ENCODE results near the gene ENGASE. TPM values are rescaled to one million over a fixed set of nuclear protein-coding genes. Genes with fewer than 3 reads are reported as not detected.

ENGASE gene
- total and polyA plus RNA-seq, 2 donors (not counting 1 experiment from before 2014, with no cell fraction given) = 92.1 to 122 TPM

- ATAC-seq (ENCODE audit: low read depth) = no peak
- Histone ChIP-seq H4K20me1 (ENCODE audit: control insufficient read depth, insufficient read depth, low read length, poor library complexity, severe bottlenecking) (no peaks in the 10 kb centered on the region), H3K4me1 (ENCODE audit: control insufficient read depth in 2 of 2, insufficient read depth in 2 of 2, low read length in 2 of 2) (peaks cover 0 to 5% of the 10 kb centered on the region in 2 donors), H3K36me3 (replicated peaks in 1 of 2; ENCODE audit: control extremely low read depth in 1 of 2, control insufficient read depth in 1 of 2, extremely low read depth in 1 of 2, insufficient read depth in 2 of 2, low read length in 1 of 2) (no peaks in the 10 kb centered on the region), H3K27me3 (replicated peaks in 1 of 4; ENCODE audit: control extremely low read depth in 1 of 4, control insufficient read depth in 3 of 4, insufficient read depth in 4 of 4, low read length in 3 of 4) (peaks cover 0 to 32% (median 7%) of the 10 kb centered on the region in 4 experiments), H3K4me2 (replicated peaks; ENCODE audit: low read depth, low read length, poor library complexity, severe bottlenecking) (no peak overlapping the region), H3K9me3 (ENCODE audit: control extremely low read depth in 1 of 3, control insufficient read depth in 2 of 3, insufficient read depth in 1 of 3, low read length in 2 of 3) (peaks cover 0 to 3% (median 0%) of the 10 kb centered on the region in 3 donors), H3K79me2 (ENCODE audit: control insufficient read depth, insufficient read depth, low read length) (no peaks in the 10 kb centered on the region), H3K9ac (ENCODE audit: low read length) (no peak overlapping the region), H2AFZ (ENCODE audit: insufficient read depth, low read depth, low read length, poor library complexity, severe bottlenecking) (no peak overlapping the region), H3K4me3 (ENCODE audit: control extremely low read depth in 1 of 5, extremely low read depth in 1 of 5, insufficient read depth in 1 of 5, low read depth in 2 of 5, low read length in 4 of 5) (no peak overlapping the region), H3K27ac (ENCODE audit: low read length in 2 of 2) (no peak overlapping the region)
- CTCF ChIA-PET = interaction anchor here (2.1 kb wide), 1 partner anchor 291 kb away, joined by 6 read pairs; no protein-coding TSS in a partner anchor
- no peak for DNase-seq
- no peak overlapping the region for H3K27ac Mint-ChIP-seq
- no peak for TF ChIP-seq CTCF (IDR thresholded peaks at IDR 0.05)
- no peak for TF ChIP-seq EZH2 (IDR thresholded peaks at IDR 0.05; ENCODE audit: borderline replicate concordance, insufficient read depth, low read depth, low read length, poor library complexity, severe bottlenecking)
- intact Hi-C loops (cut with micrococcal nuclease) = no loop called here
- no peaks in the 10 kb centered on the region for H3K9me3 Mint-ChIP-seq (ENCODE audit: insufficient read depth)
- WGBS (ENCODE audit: insufficient coverage) = 82% methylated on average over 8 of the region's 13 CpGs
- POLR2A ChIA-PET = no interaction called here
- H3K4me3 Mint-ChIP-seq = no peak overlapping the region
- H3K27me3 Mint-ChIP-seq = peaks cover 27% of the 10 kb centered on the region
- H3K4me1 Mint-ChIP-seq = peaks cover 4% of the 10 kb centered on the region
These were observed 26.6 kb downstream of the ENGASE start for GRCh38 chr17:79101111-79101673.

GRCh38 chr17:79102214-79102613, 27.6 kb downstream of the ENGASE start:
- Mint-ChIP-seq H3K27ac (no peak overlapping the region), H3K4me1 (peaks cover 4% of the 10 kb centered on the region), H3K27me3 (peaks cover 23% of the 10 kb centered on the region), H3K9me3 (ENCODE audit: insufficient read depth) (no peaks in the 10 kb centered on the region), H3K4me3 (no peak overlapping the region)
- intact Hi-C loops (cut with micrococcal nuclease) = no loop called here
- Histone ChIP-seq H3K9ac (ENCODE audit: low read length) (no peak overlapping the region), H3K4me2 (replicated peaks; ENCODE audit: low read depth, low read length, poor library complexity, severe bottlenecking) (no peak overlapping the region), H3K4me1 (ENCODE audit: control insufficient read depth in 2 of 2, insufficient read depth in 2 of 2, low read length in 2 of 2) (peaks cover 0 to 5% of the 10 kb centered on the region in 2 donors), H4K20me1 (ENCODE audit: control insufficient read depth, insufficient read depth, low read length, poor library complexity, severe bottlenecking) (no peaks in the 10 kb centered on the region), H2AFZ (ENCODE audit: insufficient read depth, low read depth, low read length, poor library complexity, severe bottlenecking) (no peak overlapping the region), H3K9me3 (ENCODE audit: control extremely low read depth in 1 of 3, control insufficient read depth in 2 of 3, insufficient read depth in 1 of 3, low read length in 2 of 3) (peaks cover 0 to 3% (median 0%) of the 10 kb centered on the region in 3 donors), H3K36me3 (replicated peaks in 1 of 2; ENCODE audit: control extremely low read depth in 1 of 2, control insufficient read depth in 1 of 2, extremely low read depth in 1 of 2, insufficient read depth in 2 of 2, low read length in 1 of 2) (no peaks in the 10 kb centered on the region), H3K79me2 (ENCODE audit: control insufficient read depth, insufficient read depth, low read length) (no peaks in the 10 kb centered on the region), H3K4me3 (ENCODE audit: control extremely low read depth in 1 of 5, extremely low read depth in 1 of 5, insufficient read depth in 1 of 5, low read depth in 2 of 5, low read length in 4 of 5) (no peak overlapping the region), H3K27ac (ENCODE audit: low read length in 2 of 2) (no peak overlapping the region), H3K27me3 (replicated peaks in 1 of 4; ENCODE audit: control extremely low read depth in 1 of 4, control insufficient read depth in 3 of 4, insufficient read depth in 4 of 4, low read length in 3 of 4) (peaks cover 0 to 23% (median 5%) of the 10 kb centered on the region in 4 experiments)
- ChIA-PET POLR2A (interaction anchor here (0.7 kb wide), 1 partner anchor 384 kb away, joined by 5 read pairs; no protein-coding TSS in a partner anchor), CTCF (no interaction called here)
- 74% methylated on average over 7 of the region's 7 CpGs for WGBS (ENCODE audit: insufficient coverage)
- DNase-seq (no peak), ATAC-seq (ENCODE audit: low read depth) (no peak)
- no peak for TF ChIP-seq CTCF (IDR thresholded peaks at IDR 0.05)
- TF ChIP-seq EZH2 (IDR thresholded peaks at IDR 0.05; ENCODE audit: borderline replicate concordance, insufficient read depth, low read depth, low read length, poor library complexity, severe bottlenecking) = no peak
